ENCODE measurements around the gene NAPA. TPM values are rescaled to one million over a fixed set of nuclear protein-coding genes. Genes with fewer than 3 reads are reported as not detected.

NAPA gene
- total RNA-seq, 1 experiment from 2014 or later = 95.9 TPM

- no peaks in the 10 kb centered on the region for H3K27me3 ChIP-seq (ENCODE audit: low read length)
- CTCF ChIA-PET = no interaction called here
- TF ChIP-seq CTCF (conservative IDR thresholded peaks at IDR 0.05; ENCODE audit: low read depth, low read length) = no peak
- no peak for TF ChIP-seq EZH2phosphoT487 (IDR thresholded peaks at IDR 0.05; ENCODE audit: borderline replicate concordance, low read length)
- TF ChIP-seq EZH2 (IDR thresholded peaks at IDR 0.05; ENCODE audit: low read length, unreplicated experiment) = no peak
- intact Hi-C loops (cut with micrococcal nuclease) = no loop called here
- H3K9me2 ChIP-seq (replicated peaks; ENCODE audit: low read length) = no peaks in the 10 kb centered on the region
- H3F3A ChIP-seq (ENCODE audit: low read length, unreplicated experiment) = no peaks in the 10 kb centered on the region
- no peaks in the 10 kb centered on the region for H3K79me2 ChIP-seq (ENCODE audit: low read length)
- DNase-seq (no peak), ATAC-seq (no peak)
- no TSS peak for BruUV-seq (replicated peaks)
- no peak overlapping the region for H2AFZ ChIP-seq (ENCODE audit: low read length)
- H3K36me3 ChIP-seq (ENCODE audit: low read depth, low read length) = no peaks in the 10 kb centered on the region
- no peak overlapping the region for H3K4me3 ChIP-seq (ENCODE audit: low read length)
- H3K9ac ChIP-seq (ENCODE audit: low read length) = no peak overlapping the region
- no peak overlapping the region for H3K4me2 ChIP-seq (ENCODE audit: low read length)
- H3K27ac ChIP-seq (ENCODE audit: low read length) = no peak overlapping the region
- H4K20me1 ChIP-seq (ENCODE audit: low read length) = no peaks in the 10 kb centered on the region
- POLR2A ChIA-PET (ENCODE audit: unreplicated experiment) = no interaction called here
- H3K4me1 ChIP-seq (ENCODE audit: insufficient read depth, low read length) = peaks cover 3% of the 10 kb centered on the region; the same call in 1 of the 2 replicates
- no peaks in the 10 kb centered on the region for H3K9me3 ChIP-seq (ENCODE audit: low read length)
Observed at GRCh38 chr19:47520839-47521238, 6.0 kb upstream of the NAPA start.

- H3K79me2 ChIP-seq (ENCODE audit: low read length) = no peaks in the 10 kb centered on the region
- H4K20me1 ChIP-seq (ENCODE audit: low read length) = no peaks in the 10 kb centered on the region
- no peaks in the 10 kb centered on the region for H3K9me2 ChIP-seq (replicated peaks; ENCODE audit: low read length)
- DNase-seq = peak; percentile 14
- TF ChIP-seq EZH2phosphoT487 (IDR thresholded peaks at IDR 0.05; ENCODE audit: borderline replicate concordance, low read length) (no peak), CTCF (conservative IDR thresholded peaks at IDR 0.05; ENCODE audit: low read depth, low read length) (no peak), EZH2 (IDR thresholded peaks at IDR 0.05; ENCODE audit: low read length, unreplicated experiment) (no peak)
- H3K9me3 ChIP-seq (ENCODE audit: low read length) = no peaks in the 10 kb centered on the region
- BruUV-seq (replicated peaks) = no TSS peak
- POLR2A ChIA-PET (ENCODE audit: unreplicated experiment) = no interaction called here
- H3F3A ChIP-seq (ENCODE audit: low read length, unreplicated experiment) = no peaks in the 10 kb centered on the region
- no peaks in the 10 kb centered on the region for H3K27me3 ChIP-seq (ENCODE audit: low read length)
- no peak overlapping the region for H3K27ac ChIP-seq (ENCODE audit: low read length)
- intact Hi-C loops (cut with micrococcal nuclease) = no loop called here
- H3K4me1 ChIP-seq (ENCODE audit: insufficient read depth, low read length) = peaks cover 6% of the 10 kb centered on the region; the same call in 1 of the 2 replicates
- no peak overlapping the region for H3K4me2 ChIP-seq (ENCODE audit: low read length)
- H3K9ac ChIP-seq (ENCODE audit: low read length) = no peak overlapping the region
- no peak overlapping the region for H3K4me3 ChIP-seq (ENCODE audit: low read length)
- CTCF ChIA-PET = no interaction called here
- H3K36me3 ChIP-seq (ENCODE audit: low read depth, low read length) = no peaks in the 10 kb centered on the region
- ATAC-seq = no peak
- no peak overlapping the region for H2AFZ ChIP-seq (ENCODE audit: low read length)
Observed at GRCh38 chr19:47520343-47520806, 5.5 kb upstream of the NAPA start.

GRCh38 chr19:47518854-47519253, 4.0 kb upstream of the NAPA start:
- ChIA-PET CTCF (no interaction called here), POLR2A (ENCODE audit: unreplicated experiment) (no interaction called here)
- no TSS peak for BruUV-seq (replicated peaks)
- H3F3A ChIP-seq (ENCODE audit: low read length, unreplicated experiment) = no peaks in the 10 kb centered on the region
- no peaks in the 10 kb centered on the region for H3K36me3 ChIP-seq (ENCODE audit: low read depth, low read length)
- no peaks in the 10 kb centered on the region for H3K9me2 ChIP-seq (replicated peaks; ENCODE audit: low read length)
- ATAC-seq = no peak
- H3K9me3 ChIP-seq (ENCODE audit: low read length) = no peaks in the 10 kb centered on the region
- peaks cover 10% of the 10 kb centered on the region for H3K79me2 ChIP-seq (ENCODE audit: low read length)
- no peak overlapping the region for H3K4me2 ChIP-seq (ENCODE audit: low read length)
- H4K20me1 ChIP-seq (ENCODE audit: low read length) = no peaks in the 10 kb centered on the region
- intact Hi-C loops (cut with micrococcal nuclease) = loop anchor here (5.0 to 10.0 kb wide), 3 partner anchors 43 to 176 kb away; no protein-coding TSS in a partner anchor
- H3K27me3 ChIP-seq (ENCODE audit: low read length) = no peaks in the 10 kb centered on the region
- no peak overlapping the region for H2AFZ ChIP-seq (ENCODE audit: low read length)
- H3K4me1 ChIP-seq (ENCODE audit: insufficient read depth, low read length) = peaks cover 6% of the 10 kb centered on the region; the same call in 1 of the 2 replicates
- no peak overlapping the region for H3K9ac ChIP-seq (ENCODE audit: low read length)
- TF ChIP-seq CTCF (conservative IDR thresholded peaks at IDR 0.05; ENCODE audit: low read depth, low read length) = no peak
- no peak for TF ChIP-seq EZH2 (IDR thresholded peaks at IDR 0.05; ENCODE audit: low read length, unreplicated experiment)
- TF ChIP-seq EZH2phosphoT487 (IDR thresholded peaks at IDR 0.05; ENCODE audit: borderline replicate concordance, low read length) = no peak
- DNase-seq = no peak
- H3K27ac ChIP-seq (ENCODE audit: low read length) = no peak overlapping the region
- no peak overlapping the region for H3K4me3 ChIP-seq (ENCODE audit: low read length)

Measured in PC-3 (cell line).